Neural cell (in vitro differentiated cells): ENCODE results near the gene KRTAP5-1. TPM values are rescaled to one million over a fixed set of nuclear protein-coding genes. Genes with fewer than 3 reads are reported as not detected.
"Not testable (repeated sequence)": the region's sequence is repeated elsewhere in the genome, so short reads cannot be mapped to it uniquely, and the experiment has no call there.

Experiments used
- H2AFZ ChIP-seq: fragments of 200-600, 300-800 bp; sonication (generic), shearing (Covaris generic); 2 replicates; pipeline ENCODE4 v1.6.0; 2014; ENCODE audit warnings: low read depth, mild to moderate bottlenecking, antibody characterized with exemption, low read length, moderate library complexity
- H3F3A ChIP-seq: fragments of 200-600 bp; shearing (Covaris generic); 2 replicates; pipeline ENCODE4 v1.6.1; 2016; ENCODE audit warnings: mild to moderate bottlenecking, moderate library complexity, mixed read lengths, antibody characterized with exemption, low read length; ENCODE audit not compliant: insufficient read depth, poor library complexity, severe bottlenecking
- H3K27ac ChIP-seq: fragments of 200-600, 300-800 bp; sonication (generic), shearing (Covaris generic); 2 replicates; pipeline ENCODE4 v1.5.1; 2014; ENCODE audit warnings: mild to moderate bottlenecking, low read length, moderate library complexity
- H3K27me3 ChIP-seq: fragments of 300-800, 200-600 bp; sonication (generic), shearing (Covaris generic); 2 replicates; pipeline ENCODE4 v1.6.0; 2014; ENCODE audit warnings: mild to moderate bottlenecking, low read depth, low read length, moderate library complexity; ENCODE audit not compliant: insufficient read depth
- H3K36me3 ChIP-seq: fragments of 300-800, 200-600 bp; sonication (generic), shearing (Covaris generic); 2 replicates; pipeline ENCODE4 v1.5.1; 2014; ENCODE audit warnings: mild to moderate bottlenecking, antibody characterized with exemption, low read length, moderate library complexity; ENCODE audit not compliant: insufficient read depth
- H3K4me2 ChIP-seq: fragments of 300-800, 200-600 bp; sonication (generic), shearing (Covaris generic); 2 replicates; pipeline ENCODE4 v1.6.0; 2014; ENCODE audit warnings: mild to moderate bottlenecking, low read length
- H3K4me3 ChIP-seq: fragments of 300-800, 200-600 bp; sonication (generic), shearing (Covaris generic); 2 replicates; pipeline ENCODE4 v1.5.1; 2014; ENCODE audit warnings: mild to moderate bottlenecking, low read length, moderate library complexity
- H3K79me2 ChIP-seq: fragments of 200-600 bp; shearing (Covaris generic); replicated peaks from 2 replicates; pipeline ENCODE4 v1.6.0; 2014; ENCODE audit warnings: mild to moderate bottlenecking, low read length, moderate library complexity; ENCODE audit not compliant: insufficient read depth
- H3K9ac ChIP-seq: fragments of 300-800, 200-600 bp; sonication (generic), shearing (Covaris generic); 2 replicates; pipeline ENCODE4 v1.6.1; 2016; ENCODE audit warnings: mild to moderate bottlenecking, low read length, mixed read lengths
- H3K9me2 ChIP-seq: fragments of 200-600 bp; shearing (Covaris generic); 2 replicates; pipeline ENCODE4 v1.6.1; 2016; ENCODE audit warnings: mild to moderate bottlenecking, low read length, mixed read lengths; ENCODE audit not compliant: insufficient read depth
- H3K9me3 ChIP-seq: fragments of 200-600, 300-800 bp; sonication (generic), shearing (Covaris generic); 2 replicates; pipeline ENCODE4 v1.6.1; 2016; ENCODE audit warnings: mild to moderate bottlenecking, mixed run types, low read length, moderate library complexity, mixed read lengths
- H4K20me1 ChIP-seq: fragments of 200-600 bp; shearing (Covaris generic); 2 replicates; pipeline ENCODE4 v1.6.1; 2016; ENCODE audit warnings: mild to moderate bottlenecking, mixed run types; ENCODE audit not compliant: insufficient read depth
- CTCF ChIP-seq: fragments of 450-650 bp; IDR thresholded peaks from 2 replicates; pipeline ENCODE4 v1.5.1; 2014; ENCODE audit warnings: antibody characterized with exemption, mild to moderate bottlenecking, moderate library complexity; ENCODE audit not compliant: poor library complexity, severe bottlenecking
- EP300 ChIP-seq: fragments of 450-650 bp; conservative IDR thresholded peaks from 2 replicates; pipeline ENCODE4 v1.6.1; 2014; ENCODE audit warnings: antibody characterized with exemption, mild to moderate bottlenecking, moderate library complexity; ENCODE audit not compliant: poor library complexity, severe bottlenecking
- EZH2 ChIP-seq: fragments of 200-600, 300-800 bp; shearing (Covaris generic), sonication (generic); IDR thresholded peaks from 2 replicates; pipeline ENCODE4 v1.6.1; 2014; ENCODE audit warnings: antibody characterized with exemption, low read length, borderline replicate concordance, mild to moderate bottlenecking; ENCODE audit not compliant: insufficient read depth, poor library complexity, severe bottlenecking
- MXI1 ChIP-seq: fragments of 450-650 bp; conservative IDR thresholded peaks from 2 replicates; pipeline ENCODE4 v1.6.1; 2014; ENCODE audit warnings: antibody characterized with exemption, mild to moderate bottlenecking; ENCODE audit not compliant: poor library complexity, severe bottlenecking
- POLR2AphosphoS5 ChIP-seq: IDR thresholded peaks from 2 replicates; pipeline ENCODE4 v1.6.1; 2012
- RAD21 ChIP-seq: fragments of 450-650 bp; conservative IDR thresholded peaks from 2 replicates; pipeline ENCODE4 v1.6.1; 2014; ENCODE audit warnings: antibody characterized with exemption, mild to moderate bottlenecking, moderate library complexity
- REST ChIP-seq: IDR thresholded peaks from 2 replicates; pipeline ENCODE4 v1.6.1; 2012; ENCODE audit warnings: borderline replicate concordance
- SMC3 ChIP-seq: fragments of 450-650 bp; conservative IDR thresholded peaks from 2 replicates; pipeline ENCODE4 v1.6.1; 2014; ENCODE audit warnings: antibody characterized with exemption, mild to moderate bottlenecking, moderate library complexity; ENCODE audit not compliant: poor library complexity
- TAF1 ChIP-seq: IDR thresholded peaks from 2 replicates; pipeline ENCODE4 v1.6.1; 2012; ENCODE audit warnings: low read depth
- polyA plus RNA-seq: library from polyadenylated mRNA; depleted of rRNA; stranded (reverse); fragments of >200 nt; gene quantifications from 2 replicates; pipeline ENCODE4 v1.2.3, GENCODE V29; 2014

KRTAP5-1 gene
- polyA plus RNA-seq, 1 donor from 2014 or later = not detected

GRCh38 chr11:1595994-1596575, 11.0 kb upstream of the KRTAP5-1 start:
- not testable (repeated sequence) for H3K27ac ChIP-seq, H3K9me2 ChIP-seq, H3K4me2 ChIP-seq, H3K79me2 ChIP-seq, H3F3A ChIP-seq, H4K20me1 ChIP-seq, H3K36me3 ChIP-seq, H3K27me3 ChIP-seq, H2AFZ ChIP-seq, H3K4me3 ChIP-seq, H3K9me3 ChIP-seq, H3K9ac ChIP-seq
- peak; percentile 39 for TF ChIP-seq SMC3

GRCh38 chr11:1592628-1593027, 7.5 kb upstream of the KRTAP5-1 start:
- H3K27ac ChIP-seq = no peak overlapping the region
- H3K4me3 ChIP-seq = no peak overlapping the region
- no peaks in the 10 kb centered on the region for H3K9me3 ChIP-seq
- H3K79me2 ChIP-seq = no peaks in the 10 kb centered on the region
- no peak overlapping the region for H3K9ac ChIP-seq
- H4K20me1 ChIP-seq = no peaks in the 10 kb centered on the region
- no peaks in the 10 kb centered on the region for H3K36me3 ChIP-seq
- H3F3A ChIP-seq = no peaks in the 10 kb centered on the region
- no peak for TF ChIP-seq MXI1
- peak; percentile 60 for TF ChIP-seq POLR2AphosphoS5
- H3K9me2 ChIP-seq = no peaks in the 10 kb centered on the region
- H3K4me2 ChIP-seq = no peak overlapping the region
- no peak overlapping the region for H2AFZ ChIP-seq
- H3K27me3 ChIP-seq = no peaks in the 10 kb centered on the region

GRCh38 chr11:1589996-1590395, 4.9 kb upstream of the KRTAP5-1 start:
- no peak overlapping the region for H3K9ac ChIP-seq
- no peak overlapping the region for H3K4me2 ChIP-seq
- H3K36me3 ChIP-seq = no peaks in the 10 kb centered on the region
- H3K79me2 ChIP-seq = no peaks in the 10 kb centered on the region
- no peak overlapping the region for H3K4me3 ChIP-seq
- no peak overlapping the region for H2AFZ ChIP-seq
- no peak overlapping the region for H3K27ac ChIP-seq
- no peaks in the 10 kb centered on the region for H4K20me1 ChIP-seq
- H3K9me3 ChIP-seq = no peaks in the 10 kb centered on the region
- no peaks in the 10 kb centered on the region for H3F3A ChIP-seq
- H3K27me3 ChIP-seq = no peaks in the 10 kb centered on the region
- H3K9me2 ChIP-seq = no peaks in the 10 kb centered on the region
- TF ChIP-seq TAF1 (no peak), RAD21 (no peak), CTCF (no peak), POLR2AphosphoS5 (no peak), SMC3 (no peak), MXI1 (no peak), EZH2 (no peak), REST (no peak), EP300 (no peak)

- not testable (repeated sequence) for H4K20me1 ChIP-seq, H3K36me3 ChIP-seq, H3K27me3 ChIP-seq, H3K79me2 ChIP-seq, H3K4me3 ChIP-seq, H3K27ac ChIP-seq, H3K9ac ChIP-seq, H3K4me2 ChIP-seq, H3K9me3 ChIP-seq, H3F3A ChIP-seq, H3K9me2 ChIP-seq, H2AFZ ChIP-seq
These were observed 4.3 kb upstream of the KRTAP5-1 start for GRCh38 chr11:1589191-1589963.
